Measurements from ENCODE around the gene C1orf232. TPM values are rescaled to one million over a fixed set of nuclear protein-coding genes. Genes with fewer than 3 reads are reported as not detected.

C1orf232 gene
- total RNA-seq, 1 donor from 2014 or later: not detected

DNA sequence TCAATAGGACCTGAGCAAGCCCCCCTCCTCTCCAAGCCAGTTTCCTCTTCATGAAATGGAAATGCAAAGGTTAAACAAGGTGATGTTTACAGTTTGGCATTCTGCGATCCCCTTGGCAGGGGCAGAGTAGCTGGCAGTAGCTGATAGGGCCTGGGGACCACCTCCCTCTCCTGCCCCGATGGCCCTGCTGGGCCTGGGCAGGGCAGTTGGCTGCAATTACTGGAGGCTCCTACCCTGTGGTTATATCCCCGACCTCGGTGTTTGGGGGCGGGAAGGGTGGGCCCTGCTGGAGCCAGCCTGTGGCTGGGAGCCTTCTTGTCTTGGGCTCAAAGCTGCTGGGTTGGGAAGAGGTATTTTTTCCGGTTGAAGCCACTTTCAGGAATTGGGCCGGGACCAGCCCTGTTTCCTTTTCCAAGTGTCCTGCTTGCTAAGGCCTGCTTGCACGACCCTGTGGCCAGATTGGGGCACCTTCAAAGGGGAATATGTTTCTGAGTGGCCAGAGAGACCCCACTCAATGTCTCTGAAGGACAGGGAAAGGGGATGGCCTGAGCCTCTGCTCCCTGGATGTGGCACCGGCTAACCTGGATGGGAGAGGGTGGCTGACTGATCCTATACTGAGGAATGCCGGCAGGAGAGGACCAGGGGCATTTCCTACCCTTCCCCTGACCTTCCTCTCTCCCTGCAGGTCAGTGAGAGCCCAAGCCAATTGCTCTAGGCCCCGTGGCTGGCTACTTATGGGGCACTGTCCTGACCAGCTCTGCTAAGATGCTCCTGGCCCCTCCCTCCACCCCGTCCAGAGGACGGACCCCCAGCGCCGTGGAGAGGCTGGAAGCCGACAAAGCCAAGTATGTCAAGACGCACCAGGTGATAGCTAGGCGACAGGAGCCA lies 8.0 kb downstream of the C1orf232 start:
- TF ChIP-seq, protein P1, sequence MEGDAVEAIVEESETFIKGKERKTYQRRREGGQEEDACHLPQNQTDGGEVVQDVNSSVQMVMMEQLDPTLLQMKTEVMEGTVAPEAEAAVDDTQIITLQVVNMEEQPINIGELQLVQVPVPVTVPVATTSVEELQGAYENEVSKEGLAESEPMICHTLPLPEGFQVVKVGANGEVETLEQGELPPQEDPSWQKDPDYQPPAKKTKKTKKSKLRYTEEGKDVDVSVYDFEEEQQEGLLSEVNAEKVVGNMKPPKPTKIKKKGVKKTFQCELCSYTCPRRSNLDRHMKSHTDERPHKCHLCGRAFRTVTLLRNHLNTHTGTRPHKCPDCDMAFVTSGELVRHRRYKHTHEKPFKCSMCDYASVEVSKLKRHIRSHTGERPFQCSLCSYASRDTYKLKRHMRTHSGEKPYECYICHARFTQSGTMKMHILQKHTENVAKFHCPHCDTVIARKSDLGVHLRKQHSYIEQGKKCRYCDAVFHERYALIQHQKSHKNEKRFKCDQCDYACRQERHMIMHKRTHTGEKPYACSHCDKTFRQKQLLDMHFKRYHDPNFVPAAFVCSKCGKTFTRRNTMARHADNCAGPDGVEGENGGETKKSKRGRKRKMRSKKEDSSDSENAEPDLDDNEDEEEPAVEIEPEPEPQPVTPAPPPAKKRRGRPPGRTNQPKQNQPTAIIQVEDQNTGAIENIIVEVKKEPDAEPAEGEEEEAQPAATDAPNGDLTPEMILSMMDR (IDR thresholded peaks at IDR 0.05; ENCODE audit: unreplicated experiment): no peak
- peaks cover 36% of the 10 kb centered on the region for H3K27me3 Mint-ChIP-seq
- H3K9me3 Mint-ChIP-seq (ENCODE audit: low read depth): no peaks in the 10 kb centered on the region
- peaks cover 17% of the 10 kb centered on the region for H3K4me1 Mint-ChIP-seq (ENCODE audit: low read depth)
- DNase-seq (ENCODE audit: low spot score, unreplicated experiment): no peak
- H3K36me3 Mint-ChIP-seq (ENCODE audit: insufficient read depth): no peaks in the 10 kb centered on the region
- H3K27ac Mint-ChIP-seq: no peak overlapping the region
- H3K4me3 Mint-ChIP-seq (ENCODE audit: low read depth): peak overlapping the region; percentile 67

DNA sequence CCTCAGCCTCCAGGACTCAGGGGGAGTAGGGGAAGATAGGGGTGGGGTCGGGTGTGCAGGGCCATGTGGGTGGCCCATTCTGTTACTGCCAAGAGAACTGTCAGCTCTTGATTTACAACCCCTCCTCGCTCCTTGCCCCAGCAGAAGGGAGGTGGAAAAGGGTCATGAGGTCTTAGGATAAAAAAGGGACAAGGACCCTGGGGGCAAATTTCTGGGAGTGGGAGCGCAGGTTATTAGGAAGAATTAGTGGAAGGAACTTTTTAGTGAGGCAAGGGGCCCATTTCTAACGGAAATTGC lies 9.1 kb downstream of the C1orf232 start:
- peaks cover 12% of the 10 kb centered on the region for H3K4me1 Mint-ChIP-seq (ENCODE audit: low read depth)

DNA sequence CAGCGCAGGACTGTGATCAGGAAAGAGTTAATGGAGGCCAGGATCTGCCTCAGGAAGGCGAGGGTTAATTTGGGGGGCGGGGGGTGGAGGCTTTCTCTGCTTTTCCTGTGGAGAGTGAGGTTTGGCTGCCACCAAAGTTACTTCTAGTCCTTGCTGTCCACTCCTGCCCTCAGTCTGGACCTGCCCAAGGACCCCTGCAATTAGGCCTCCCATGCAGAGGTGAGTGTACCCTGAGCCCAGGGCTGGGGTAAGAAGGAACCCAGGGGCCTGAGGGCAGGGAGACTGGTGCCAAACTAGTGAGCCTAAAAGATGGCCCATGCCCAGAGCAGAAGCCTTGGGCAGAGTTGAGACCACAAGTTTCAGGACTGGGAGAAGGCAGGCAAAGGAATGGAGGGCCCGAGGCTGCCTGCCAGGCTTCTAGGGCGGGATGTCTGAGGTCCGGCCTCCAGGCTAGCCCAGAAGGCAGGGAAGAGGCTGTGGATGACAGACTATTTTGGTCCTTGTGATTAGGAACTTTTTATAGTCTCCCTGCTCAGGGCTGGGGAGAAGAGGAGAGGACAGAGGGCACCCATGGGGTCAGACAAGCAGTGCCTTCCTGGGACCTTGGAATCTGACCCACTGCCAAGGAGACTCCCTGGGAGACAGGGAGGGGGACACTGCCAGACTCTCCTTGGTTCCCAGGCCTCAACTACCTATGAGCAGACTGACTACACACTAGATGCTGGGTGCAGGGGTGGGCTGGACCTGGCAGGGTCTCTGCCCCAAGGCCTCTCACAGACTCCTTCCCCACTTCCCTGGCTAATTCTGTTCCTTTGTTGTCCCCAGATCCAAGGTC lies 9.6 kb downstream of the C1orf232 start, which contains the start of gene FAM110D:
FAM110D (plus strand) TSS at position 172 of the 835 bp plus-strand sequence. CDS start 2,213 bp downstream, outside the sequence.
- TF ChIP-seq, protein P1 (IDR thresholded peaks at IDR 0.05; ENCODE audit: unreplicated experiment): no peak
- H3K4me1 Mint-ChIP-seq (ENCODE audit: low read depth): peaks cover 10% of the 10 kb centered on the region
- H3K27me3 Mint-ChIP-seq: peaks cover 52% of the 10 kb centered on the region
- no peak within 1 kb of the TSS for H3K4me3 Mint-ChIP-seq (ENCODE audit: low read depth)
- H3K27ac Mint-ChIP-seq: no peak within 1 kb of the TSS
- no peaks in the 10 kb centered on the region for H3K36me3 Mint-ChIP-seq (ENCODE audit: insufficient read depth)
- no peaks in the 10 kb centered on the region for H3K9me3 Mint-ChIP-seq (ENCODE audit: low read depth)
- DNase-seq (ENCODE audit: low spot score, unreplicated experiment): no peak

More for the DNA sequence above, 9.1 kb downstream of the C1orf232 start:
- no peak overlapping the region for H3K4me3 Mint-ChIP-seq (ENCODE audit: low read depth)
- H3K36me3 Mint-ChIP-seq (ENCODE audit: insufficient read depth): no peaks in the 10 kb centered on the region
- no peak for DNase-seq (ENCODE audit: low spot score, unreplicated experiment)
- TF ChIP-seq, protein P1 (IDR thresholded peaks at IDR 0.05; ENCODE audit: unreplicated experiment): no peak
- no peak overlapping the region for H3K27ac Mint-ChIP-seq
- no peaks in the 10 kb centered on the region for H3K9me3 Mint-ChIP-seq (ENCODE audit: low read depth)
- H3K27me3 Mint-ChIP-seq: peaks cover 47% of the 10 kb centered on the region

DNA sequence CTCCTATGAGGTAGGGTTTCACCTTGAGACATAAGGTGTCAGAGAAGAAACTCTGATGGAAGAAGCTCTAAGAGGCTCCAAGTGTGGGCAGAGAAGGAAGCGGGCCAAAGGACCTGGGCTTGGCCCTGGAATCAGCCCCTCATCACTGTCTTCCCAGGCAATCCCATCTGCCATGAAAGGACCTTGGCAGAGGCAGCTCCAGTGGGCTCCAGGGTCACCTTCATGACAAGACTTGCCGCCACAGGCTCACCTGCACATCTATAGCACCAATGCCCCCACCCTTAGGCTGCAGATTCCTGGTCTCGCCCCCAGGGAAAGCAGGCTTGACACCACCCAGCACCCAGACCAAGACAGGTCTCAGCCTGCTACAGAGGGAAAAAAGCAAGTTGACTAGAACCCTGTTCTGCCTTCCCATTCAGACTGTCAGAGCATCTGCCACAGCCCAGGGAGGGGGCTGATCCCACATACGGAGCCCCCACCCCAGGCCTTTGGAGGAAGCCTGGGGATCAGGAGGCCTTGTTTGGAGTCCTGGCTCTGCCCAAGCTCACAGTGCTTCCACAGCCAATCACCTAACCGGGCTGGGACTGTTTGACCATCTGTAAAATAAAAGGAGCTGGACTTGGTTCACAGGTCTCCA lies 10.4 kb downstream of the C1orf232 start:
- Mint-ChIP-seq H3K9me3 (ENCODE audit: low read depth) (no peaks in the 10 kb centered on the region), H3K4me3 (ENCODE audit: low read depth) (no peak overlapping the region), H3K27ac (no peak overlapping the region), H3K27me3 (peaks cover 54% of the 10 kb centered on the region), H3K36me3 (ENCODE audit: insufficient read depth) (no peaks in the 10 kb centered on the region), H3K4me1 (ENCODE audit: low read depth) (peaks cover 10% of the 10 kb centered on the region)
- TF ChIP-seq, protein P1 (IDR thresholded peaks at IDR 0.05; ENCODE audit: unreplicated experiment): no peak
- DNase-seq (ENCODE audit: low spot score, unreplicated experiment): no peak

Data from progenitor cell of endocrine pancreas (in vitro differentiated cells).